Measurements from ENCODE around the gene GLRA2.

GLRA2 gene

DNA sequence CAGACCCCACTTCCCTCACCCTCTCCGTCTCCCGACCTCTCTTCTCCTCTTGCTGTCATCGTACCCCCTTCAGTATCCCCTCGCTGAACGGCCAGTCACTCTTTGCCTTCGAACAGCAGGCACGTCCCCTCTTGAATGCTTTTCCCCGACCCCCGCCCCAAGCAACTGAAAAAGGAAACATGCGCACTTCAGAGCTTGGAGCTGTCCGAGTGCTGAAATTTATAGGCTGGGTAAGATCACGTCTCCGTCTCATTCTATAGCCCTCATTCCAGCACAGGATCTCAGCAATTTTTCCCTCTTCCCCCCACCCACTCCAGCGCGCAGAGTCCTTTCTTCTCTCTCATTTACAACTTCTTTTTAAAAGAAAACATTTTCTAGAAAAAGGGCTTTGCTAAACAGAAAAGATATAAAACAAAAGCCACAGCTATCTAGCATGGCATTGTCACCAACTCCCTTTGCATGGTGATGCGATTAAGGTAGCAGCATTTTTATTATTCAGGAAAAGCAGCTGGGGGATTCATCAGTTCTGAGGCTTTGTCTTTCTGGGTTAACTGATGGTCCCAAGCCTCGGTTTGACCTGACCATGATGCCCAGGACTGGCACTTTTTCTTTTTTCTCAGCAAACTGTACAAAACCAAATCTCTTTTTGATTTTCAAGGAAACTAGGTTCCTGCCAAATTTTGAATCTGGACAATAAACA, at the start of gene GLRA2:
Gene GLRA2, plus strand, starts transcription at position 247 of the 700 bp plus-strand sequence. CDS start 522 bp downstream, outside the sequence.
- no peak for DNase-seq (ENCODE audit: low read depth)

DNA sequence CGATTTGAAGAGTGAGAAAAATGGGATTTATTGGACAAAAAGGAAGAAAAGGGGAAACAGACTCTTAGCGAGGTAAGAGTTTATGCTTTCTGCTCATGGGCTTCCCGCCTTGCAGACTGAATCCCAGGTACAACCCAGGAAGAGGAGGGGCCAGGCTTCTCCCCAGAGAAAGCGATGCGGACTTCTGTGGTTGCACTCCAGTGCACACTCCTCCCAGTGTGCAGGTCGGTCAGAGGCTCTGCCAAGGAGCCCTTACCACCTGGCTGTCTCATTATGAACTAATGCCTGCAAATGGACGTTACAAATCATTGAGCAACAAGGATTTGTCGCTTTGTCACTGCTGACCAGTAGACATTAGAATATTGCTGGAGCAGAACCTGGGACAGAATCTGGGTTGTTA, 39.9 kb upstream of the GLRA2 start:
- no peak for DNase-seq (ENCODE audit: low read depth)

- DNase-seq (ENCODE audit: low read depth): no peak
Observed at GRCh38 chrX:14491689-14492088, 37.6 kb upstream of the GLRA2 start.

DNA sequence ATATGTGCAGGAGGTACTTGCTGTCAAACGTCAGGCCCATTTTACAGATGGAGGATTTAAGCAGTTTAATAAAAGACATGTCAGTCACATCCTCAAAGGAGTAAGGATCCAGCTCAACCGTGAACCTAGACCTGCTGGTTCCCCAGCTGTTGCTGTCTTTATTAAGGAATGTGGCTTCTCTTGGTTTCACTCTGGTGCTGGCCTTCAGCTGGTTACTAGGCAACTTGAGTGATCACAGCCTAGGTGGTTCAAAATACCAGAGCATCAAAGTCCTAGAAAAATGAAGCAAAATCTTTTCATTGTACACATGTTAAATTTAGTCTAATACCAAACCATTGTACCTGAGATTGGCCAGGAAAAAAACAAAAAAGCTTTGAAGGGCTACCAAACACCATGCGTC, 32.7 kb upstream of the GLRA2 start:
- DNase-seq (ENCODE audit: low read depth): no peak

- DNase-seq (ENCODE audit: low read depth): peak; percentile 4
Observed at GRCh38 chrX:14497184-14497666, 32.1 kb upstream of the GLRA2 start.

DNA sequence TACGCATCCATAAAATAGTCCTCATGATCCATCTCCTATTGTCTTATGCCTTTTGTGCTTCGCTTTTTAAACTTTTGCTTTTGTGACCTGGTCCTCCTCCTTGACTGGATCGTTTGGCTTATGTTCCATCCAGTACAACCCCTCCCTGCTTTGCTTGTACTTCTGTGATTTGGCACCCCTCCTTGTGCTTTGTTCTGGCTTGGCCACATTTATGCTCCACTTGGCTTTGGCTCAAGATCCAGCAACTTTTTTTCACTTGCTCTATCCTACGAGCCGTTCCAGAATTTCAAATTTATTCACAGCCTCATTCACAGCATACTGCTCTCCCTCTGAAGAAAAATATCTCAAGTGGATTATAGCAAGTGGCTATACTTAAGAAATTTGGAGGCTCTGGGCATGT, 28.0 kb upstream of the GLRA2 start:
- DNase-seq (ENCODE audit: low read depth): no peak

GRCh38 chrX:14504960-14505538, 24.3 kb upstream of the GLRA2 start:
- no peak for DNase-seq (ENCODE audit: low read depth)

- DNase-seq (ENCODE audit: low read depth): no peak
Observed at GRCh38 chrX:14505648-14506047, 23.7 kb upstream of the GLRA2 start.

DNA sequence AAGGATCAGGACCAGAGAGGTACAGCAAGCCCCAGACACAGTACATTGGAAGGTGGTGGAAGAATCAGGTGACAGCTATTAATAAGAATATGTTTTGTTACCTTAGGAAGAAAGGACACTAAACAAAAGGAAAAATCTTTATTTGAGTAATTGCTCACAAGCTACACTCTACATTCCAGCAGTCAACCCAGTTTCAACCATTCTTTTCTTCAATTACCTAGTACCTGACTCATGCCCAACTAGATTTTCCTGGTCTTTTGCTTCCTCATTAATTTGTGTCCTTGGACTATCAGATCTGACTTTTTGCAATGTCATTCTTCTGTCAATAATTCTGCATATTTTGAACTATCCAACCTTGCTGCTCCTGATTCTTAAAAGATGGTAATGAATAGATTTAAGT, 22.5 kb upstream of the GLRA2 start:
- no peak for DNase-seq (ENCODE audit: low read depth)

GRCh38 chrX:14508025-14508690, 21.2 kb upstream of the GLRA2 start:
- no peak for DNase-seq (ENCODE audit: low read depth)

DNA sequence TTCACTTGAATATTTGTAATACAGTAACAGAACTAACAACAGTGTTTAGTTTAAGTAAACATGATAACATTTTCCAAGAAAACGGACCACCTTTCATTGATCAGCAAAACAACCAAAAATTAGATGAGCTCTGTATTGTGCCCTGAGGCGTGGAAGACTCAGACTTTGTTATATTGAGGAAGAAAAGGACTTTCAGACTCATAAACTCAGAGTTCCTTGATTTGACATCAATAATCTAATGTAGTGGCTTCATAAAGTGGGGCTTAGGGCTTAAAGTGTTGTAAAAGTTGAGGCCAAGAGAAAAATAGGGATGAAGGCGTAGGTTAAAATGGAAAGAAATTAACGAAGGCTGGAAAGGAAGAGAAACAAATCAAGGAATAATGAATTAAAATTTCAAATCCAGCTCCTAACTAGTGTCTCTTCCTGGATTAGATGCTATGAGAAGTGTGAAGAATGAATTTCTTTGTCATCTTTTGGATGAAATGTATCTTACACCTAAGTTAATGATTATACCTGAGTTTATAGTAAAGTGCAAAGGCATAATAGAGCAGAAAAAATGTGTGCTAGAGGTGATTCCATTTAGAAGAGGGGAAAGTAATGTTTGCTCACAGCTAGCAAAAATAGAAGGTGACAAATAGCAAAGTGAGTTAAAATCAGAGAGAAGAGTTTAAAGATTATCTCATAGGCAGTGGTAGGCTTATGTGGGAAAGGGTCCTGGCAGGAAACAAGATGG, 19.8 kb upstream of the GLRA2 start:
- no peak for DNase-seq (ENCODE audit: low read depth)

DNA sequence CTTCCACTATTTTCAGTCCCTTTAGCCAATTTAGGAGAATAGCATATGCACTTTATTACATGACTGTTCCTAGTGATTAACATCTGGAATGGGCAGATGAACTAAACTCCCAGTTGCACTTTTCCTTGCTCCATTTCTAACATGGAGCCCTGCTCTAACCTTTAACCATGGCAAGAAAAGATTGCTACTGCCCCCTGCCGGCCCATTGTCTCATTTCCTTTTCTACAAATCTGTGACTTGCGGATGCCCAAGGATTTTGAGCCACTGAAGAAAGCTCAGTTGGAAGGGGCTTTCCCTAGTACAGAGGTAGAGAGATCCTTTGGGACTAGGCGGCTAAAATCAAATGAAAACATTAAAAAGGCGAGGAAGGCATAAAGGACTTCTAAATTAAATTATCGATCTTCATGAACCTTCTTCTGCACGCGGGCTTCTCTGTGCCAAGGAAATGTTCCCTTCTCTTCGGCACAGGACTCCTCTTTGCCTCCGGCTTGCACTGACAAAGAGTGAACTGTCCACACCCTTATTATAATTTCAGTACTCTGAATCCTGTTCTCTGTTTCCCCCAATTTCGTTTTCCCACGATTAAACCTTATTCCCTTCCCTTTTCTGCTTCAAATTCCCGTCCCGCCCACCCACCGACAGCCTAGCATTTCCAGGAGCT, 577 bp upstream of the GLRA2 start:
- peak; percentile 32 for DNase-seq (ENCODE audit: low read depth)

DNA sequence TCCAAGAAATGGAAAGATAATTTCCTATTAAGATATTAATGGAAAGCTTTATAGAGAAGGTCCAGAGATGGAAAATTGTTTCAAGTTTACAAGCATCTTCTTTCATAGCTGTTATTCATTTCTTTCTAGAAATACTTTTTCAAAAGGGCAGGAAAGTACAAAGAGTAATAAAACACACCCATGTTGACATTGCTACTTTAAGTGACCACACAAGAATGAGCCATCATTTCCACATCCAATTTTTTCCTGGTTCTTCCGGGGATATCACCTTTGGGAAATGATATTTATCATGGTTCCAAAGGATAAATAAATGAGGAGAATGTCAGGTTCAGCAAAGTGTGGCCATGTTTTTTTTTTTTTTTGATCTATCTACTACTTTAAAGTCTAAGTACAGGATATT, 4.5 kb downstream of the GLRA2 start:
- DNase-seq (ENCODE audit: low read depth): no peak

DNA sequence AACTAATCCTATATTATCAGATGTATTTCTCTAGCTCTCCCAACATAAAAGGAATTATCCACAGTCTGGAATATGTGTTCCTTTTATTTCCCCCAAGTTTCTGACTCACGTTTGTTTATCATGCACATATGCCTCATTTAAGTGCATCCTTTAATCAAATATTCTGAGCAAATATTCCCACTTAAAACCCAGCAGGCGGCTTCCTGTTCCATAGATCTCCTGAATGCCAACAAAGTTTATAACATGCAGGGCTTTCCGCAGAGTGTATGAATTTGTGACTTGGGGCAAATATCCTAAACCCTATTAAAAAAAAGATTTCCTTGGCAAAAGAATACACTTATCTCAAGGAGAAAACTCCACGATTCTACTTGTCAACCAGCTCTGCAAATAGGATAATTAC, 16.9 kb downstream of the GLRA2 start:
- no peak for DNase-seq (ENCODE audit: low read depth)

GRCh38 chrX:14554131-14554715, 24.9 kb downstream of the GLRA2 start:
- no peak for DNase-seq (ENCODE audit: low read depth)

DNA sequence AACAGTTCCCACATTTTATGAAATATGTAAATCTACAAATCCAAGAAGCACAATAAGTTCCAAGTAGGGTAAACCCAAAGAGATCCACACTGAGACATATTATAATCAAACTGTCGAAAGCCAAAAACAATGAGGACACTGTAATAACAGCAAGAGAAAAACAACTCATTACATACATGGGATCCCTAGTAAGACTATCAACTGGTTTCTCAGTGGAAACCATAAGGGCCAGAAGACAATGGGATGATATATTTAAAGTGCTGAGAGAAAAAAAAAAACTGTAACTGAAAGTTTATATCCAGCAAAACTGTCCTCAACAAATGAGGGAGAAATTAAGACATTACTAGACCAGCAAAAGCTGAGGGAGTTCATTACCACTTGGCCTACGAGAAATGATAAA, 34.7 kb downstream of the GLRA2 start:
- DNase-seq (ENCODE audit: low read depth): no peak

DNA sequence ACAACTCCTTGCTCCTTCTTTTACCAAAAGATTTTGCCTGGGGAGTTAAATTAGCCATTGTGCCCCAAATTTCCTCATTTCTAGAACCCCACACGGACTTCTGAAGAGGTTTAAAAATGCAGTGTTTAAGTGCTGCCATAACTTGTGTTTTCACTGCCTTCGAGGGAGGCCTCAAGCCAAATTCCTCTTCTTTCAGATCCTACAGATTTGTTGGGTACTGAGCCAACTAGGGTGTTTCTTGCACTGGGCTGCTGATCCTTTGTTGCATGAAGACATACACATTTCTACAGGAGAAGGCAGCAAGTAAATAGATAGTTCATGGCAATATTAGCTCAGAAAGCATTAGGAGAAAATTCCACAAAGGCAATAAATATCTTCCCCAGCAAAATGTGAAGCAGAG, 43.8 kb downstream of the GLRA2 start:
- DNase-seq (ENCODE audit: low read depth): no peak

DNA sequence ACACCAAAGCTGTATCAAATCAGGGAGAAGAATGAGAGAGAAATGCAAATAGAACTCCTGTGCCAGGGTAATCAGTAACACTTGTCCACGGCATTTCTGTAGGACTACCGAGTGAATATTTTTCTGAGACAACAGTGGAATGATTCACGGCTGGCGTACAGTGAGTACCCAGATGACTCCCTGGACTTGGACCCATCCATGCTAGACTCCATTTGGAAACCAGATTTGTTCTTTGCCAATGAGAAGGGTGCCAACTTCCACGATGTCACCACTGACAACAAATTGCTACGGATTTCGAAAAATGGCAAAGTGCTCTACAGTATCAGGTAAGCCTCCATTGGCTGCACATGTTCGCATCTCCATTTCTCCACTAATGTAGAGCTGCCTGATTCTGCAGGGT, 51.7 kb downstream of the GLRA2 start:
- no peak for DNase-seq (ENCODE audit: low read depth)

DNA sequence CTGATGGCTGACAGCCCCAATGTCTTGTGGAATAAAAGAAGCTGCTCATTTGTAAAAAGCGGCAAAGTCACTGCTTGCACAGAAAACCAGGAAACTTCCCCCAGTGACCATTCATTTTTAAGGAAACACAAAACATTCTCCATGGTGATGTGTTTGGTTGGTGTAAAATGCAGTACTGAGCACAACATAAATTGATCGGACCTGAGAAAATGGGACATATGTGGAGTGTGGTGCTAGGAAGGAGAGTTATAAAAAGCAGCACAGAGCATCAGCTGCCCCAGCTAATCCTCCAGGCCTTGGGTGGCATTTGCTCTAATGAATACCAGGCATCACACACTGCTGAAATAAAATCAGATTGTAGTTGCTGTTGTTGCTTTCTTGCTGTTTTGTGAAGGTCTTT, 55.2 kb downstream of the GLRA2 start:
- no peak for DNase-seq (ENCODE audit: low read depth)

GRCh38 chrX:14590216-14590615, 60.9 kb downstream of the GLRA2 start:
- no peak for DNase-seq (ENCODE audit: low read depth)

DNA sequence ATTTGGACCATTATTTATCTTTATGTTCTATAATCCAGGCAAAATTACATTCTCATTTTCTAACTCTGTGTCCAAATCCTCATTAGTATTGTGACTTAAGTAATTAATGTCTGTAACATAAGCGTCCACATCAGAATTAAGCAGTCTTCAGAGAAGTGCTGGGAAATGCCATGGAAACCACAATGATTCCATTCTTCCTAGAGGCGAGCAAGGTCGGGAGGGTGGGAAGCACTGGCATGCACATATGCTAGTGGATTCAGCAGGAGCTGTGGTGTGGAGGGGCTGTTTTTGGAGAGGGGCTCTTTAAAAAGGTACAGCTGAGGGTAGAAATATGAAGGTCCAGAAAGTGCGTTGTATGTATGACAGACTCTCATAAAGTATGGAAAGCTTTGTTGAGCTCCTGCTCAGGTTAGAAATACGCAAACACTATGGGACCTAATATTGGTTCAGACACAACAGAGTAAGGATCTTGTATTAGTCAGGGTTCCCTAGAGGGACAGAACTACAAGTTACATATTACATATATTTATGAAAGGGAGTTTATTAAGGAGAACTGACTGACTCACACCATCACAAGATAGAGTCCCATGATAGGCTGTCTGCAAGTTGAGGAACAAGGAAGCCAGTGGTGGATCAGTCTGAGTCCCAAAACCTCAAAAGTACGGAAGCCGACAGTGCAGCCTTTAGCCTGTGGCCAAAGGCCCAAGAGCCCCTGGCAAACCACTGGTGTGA, 61.5 kb downstream of the GLRA2 start:
- no peak for DNase-seq (ENCODE audit: low read depth)
